ENCODE data around the gene C17orf113. TPM values are rescaled to one million over a fixed set of nuclear protein-coding genes. Genes with fewer than 3 reads are reported as not detected.

C17orf113 gene
- total and polyA plus RNA-seq, 2 of the 4 experiments (the other 2 are of a cell fraction), result under 0.01 to 0.03 TPM

- peaks cover 9 to 31% of the 10 kb centered on the region in 2 experiments for H3K79me1 ChIP-seq (ENCODE audit: low read depth in 1 of 2, low read length in 2 of 2)
- ChIA-PET POLR2A (ENCODE audit: unreplicated experiment) (interaction anchor here (0.9 to 1.0 kb wide), 2 partner anchors 11 to 58 kb away, joined by 3 to 4 read pairs; partner anchors contain the start of gene CNP), CTCF (interaction anchor here (0.5 to 0.7 kb wide), 5 partner anchors 14 to 328 kb away, joined by 3 to 5 read pairs (median 3); no protein-coding TSS in a partner anchor)
- ATAC-seq (ENCODE audit: low read depth), result no peak
- in situ Hi-C loops (cut with MboI; ENCODE audit: low sequenced_read_pairs) (loop anchor here (5.0 kb wide), 1 partner anchor 87 kb away; the partner anchor contains the start of gene DHX58), dilution Hi-C loops (cut with HindIII; ENCODE audit: low sequenced_read_pairs, unreplicated experiment) (no loop called here), intact Hi-C loops (cut with micrococcal nuclease) (loop anchor here (1.0 to 5.0 kb wide), 3 partner anchors 76 to 377 kb away; no protein-coding TSS in a partner anchor)
- H4K5ac ChIP-seq (ENCODE audit: low read depth, low read length), result no peak overlapping the region
- H4K8ac ChIP-seq (ENCODE audit: low read depth in 2 of 2, low read length in 2 of 2), result peak overlapping the region in 1 of 2 experiments; percentile 17; a peak in 1 of 4 replicates
- H3K18ac ChIP-seq (ENCODE audit: low read depth, low read length), result no peak overlapping the region
- no peak overlapping the region for H3K9ac ChIP-seq (ENCODE audit: low read depth, low read length)
- no peak overlapping the region for H2BK15ac ChIP-seq (ENCODE audit: low read depth, low read length)
- peak overlapping the region; percentile 51; the same call in 1 of the 2 replicates for H2AK5ac ChIP-seq (ENCODE audit: low read depth, low read length)
- H2AFZ ChIP-seq (replicated peaks; ENCODE audit: low read length, poor library complexity), result no peak overlapping the region
- no peaks in the 10 kb centered on the region; the same call in 1 of the 2 replicates for H3K27me3 ChIP-seq (ENCODE audit: control insufficient read depth, insufficient read depth, low read length)
- peak overlapping the region; percentile 53; the same call in 1 of the 2 replicates for H3K14ac ChIP-seq (replicated peaks; ENCODE audit: low read depth, low read length)
- peak overlapping the region; percentile 2 for H3K4me2 ChIP-seq (ENCODE audit: low read depth, low read length)
- no peak overlapping the region for H3K4me3 ChIP-seq (ENCODE audit: insufficient read depth, low read depth, low read length)
- WGBS, 2 experiments (ENCODE audit: extremely low coverage in 2 of 2, insufficient read length in 1 of 2), result no CpG with 5 or more reads among the region's 8 CpGs
- DNase-seq, result no peak
- no peak for TF ChIP-seq FOS (IDR thresholded peaks at IDR 0.05; ENCODE audit: low read depth, low read length)
- TF ChIP-seq RFX5 (IDR thresholded peaks at IDR 0.05; ENCODE audit: low read depth, low read length), result no peak
- H3K36me3 ChIP-seq (ENCODE audit: control insufficient read depth, insufficient read depth, low read length), result peaks cover 18% of the 10 kb centered on the region
- peak overlapping the region; percentile 16 for H2BK120ac ChIP-seq (ENCODE audit: low read depth, low read length)
- H3K27ac ChIP-seq (ENCODE audit: insufficient read depth, low read length), result peak overlapping the region; percentile 16; the same call in 1 of the 2 replicates
- peaks cover 10% of the 10 kb centered on the region for H3K4me1 ChIP-seq (ENCODE audit: control insufficient read depth, insufficient read depth, low read length)
- no peak overlapping the region for H2BK20ac ChIP-seq (ENCODE audit: low read depth, low read length)
- no peak overlapping the region for H3K56ac ChIP-seq (ENCODE audit: extremely low read depth, insufficient read depth, low read length)
- peaks cover 12% of the 10 kb centered on the region; the same call in 1 of the 2 replicates for H4K20me1 ChIP-seq (ENCODE audit: insufficient read depth, low read length)
- BruUV-seq (replicated peaks), result no TSS peak
- no peaks in the 10 kb centered on the region for H3K9me3 ChIP-seq (ENCODE audit: control insufficient read depth, insufficient read depth, low read length)
- no peak overlapping the region for H4K91ac ChIP-seq (ENCODE audit: insufficient read depth, low read depth, low read length)
- peaks cover 6% of the 10 kb centered on the region; the same call in 1 of the 2 replicates for H3K9me1 ChIP-seq (ENCODE audit: insufficient read depth, low read length)
- peak overlapping the region; percentile 12 for H2BK5ac ChIP-seq (ENCODE audit: low read depth, low read length, poor library complexity, severe bottlenecking)
- peak overlapping the region; percentile 2 for H2AK9ac ChIP-seq (replicated peaks; ENCODE audit: low read depth, low read length, poor library complexity)
- no peak overlapping the region for H3K23ac ChIP-seq (ENCODE audit: low read depth, low read length)
- H3K4ac ChIP-seq (ENCODE audit: low read depth, low read length), result peak overlapping the region; percentile 72
Measured at GRCh38 chr17:42025191-42025579, 25.2 kb downstream of the C17orf113 start.

Data from IMR-90 (cell line).